MCF 10A (cell line): ENCODE results near the gene GNB1L. TPM values are rescaled to one million over a fixed set of nuclear protein-coding genes. Genes with fewer than 3 reads are reported as not detected.

Source experiments
- BruUV-seq: library from RNA; stranded (reverse); fragments of 400-500 nt; replicated peaks from 2 replicates; lab custom pipeline; 2021; lab: Mats Ljungman, UMichigan
- CTCF ChIA-PET: fragments of 300-600 bp; sonication (Branson Sonifier 250); formaldehyde crosslinking; extraction: SDS; loops from one replicate; lab custom pipeline; 2021; ENCODE audit warnings: antibody characterized with exemption, inconsistent platforms; lab: Yijun Ruan, JAX
- POLR2A ChIA-PET: fragments of 300-600, 350-650 bp; sonication (Branson Sonifier 250); formaldehyde crosslinking; extraction: SDS; loops from one replicate; lab custom pipeline; 2020; ENCODE audit warnings: antibody characterized with exemption, inconsistent platforms; lab: Yijun Ruan, JAX
- DNase-seq: peaks from one replicate; pipeline ENCODE4 v3.0.0-alpha.2; 2018; ENCODE audit not compliant: unreplicated experiment
- H3K27ac Mint-ChIP-seq: one replicate; pipeline ENCODE4 v1.8.0; 2022; ENCODE audit warnings: mild to moderate bottlenecking, low read depth, mixed read lengths; ENCODE audit not compliant: unreplicated experiment
- H3K27me3 Mint-ChIP-seq: one replicate; pipeline ENCODE4 v1.8.0; 2022; ENCODE audit warnings: mixed read lengths; ENCODE audit not compliant: insufficient read depth, unreplicated experiment
- H3K36me3 Mint-ChIP-seq: one replicate; pipeline ENCODE4 v1.8.0; 2022; ENCODE audit warnings: mild to moderate bottlenecking, moderate library complexity, mixed read lengths; ENCODE audit not compliant: insufficient read depth, unreplicated experiment
- H3K4me1 Mint-ChIP-seq: one replicate; pipeline ENCODE4 v1.8.0; 2022; ENCODE audit warnings: mixed read lengths; ENCODE audit not compliant: insufficient read depth, unreplicated experiment
- H3K4me3 Mint-ChIP-seq: one replicate; pipeline ENCODE4 v1.8.0; 2022; ENCODE audit warnings: mild to moderate bottlenecking, moderate library complexity, mixed read lengths; ENCODE audit not compliant: unreplicated experiment
- H3K9me3 Mint-ChIP-seq: one replicate; pipeline ENCODE4 v1.8.0; 2022; ENCODE audit warnings: mixed read lengths; ENCODE audit not compliant: unreplicated experiment
- intact Hi-C: fragments of 100-400 bp; cut with micrococcal nuclease; formaldehyde crosslinking; loops from 2 replicates; pipeline ENCODE4 v1.14.1; 2022
- total RNA-seq: library from RNA; stranded (reverse); gene quantifications from 2 replicates; pipeline ENCODE4 v1.2.3, GENCODE V29; 2022
- TF ChIP-seq, protein P1 (sequence below): fragments of 200-600 bp; IDR thresholded peaks from one replicate; pipeline ENCODE4 v1.8.0; 2022; ENCODE audit warnings: antibody characterized with exemption, mild to moderate bottlenecking; ENCODE audit not compliant: unreplicated experiment

The GNB1L gene
- total RNA-seq, 1 experiment from 2014 or later: 4.3 TPM

DNA sequence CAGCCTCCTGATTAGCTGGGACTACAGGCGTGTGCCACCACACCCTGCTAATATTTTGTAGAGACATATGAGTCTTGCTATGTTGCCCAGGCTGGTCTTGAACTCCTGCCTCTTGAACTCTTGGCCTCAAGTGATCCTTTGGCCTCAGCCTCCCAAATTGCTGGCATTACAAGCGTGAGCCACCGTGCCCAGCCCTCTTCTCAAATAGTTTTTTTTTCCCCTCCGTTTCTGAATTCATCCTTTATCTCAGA is 82.3 kb downstream of the GNB1L start:
- intact Hi-C loops: no loop called here

DNA sequence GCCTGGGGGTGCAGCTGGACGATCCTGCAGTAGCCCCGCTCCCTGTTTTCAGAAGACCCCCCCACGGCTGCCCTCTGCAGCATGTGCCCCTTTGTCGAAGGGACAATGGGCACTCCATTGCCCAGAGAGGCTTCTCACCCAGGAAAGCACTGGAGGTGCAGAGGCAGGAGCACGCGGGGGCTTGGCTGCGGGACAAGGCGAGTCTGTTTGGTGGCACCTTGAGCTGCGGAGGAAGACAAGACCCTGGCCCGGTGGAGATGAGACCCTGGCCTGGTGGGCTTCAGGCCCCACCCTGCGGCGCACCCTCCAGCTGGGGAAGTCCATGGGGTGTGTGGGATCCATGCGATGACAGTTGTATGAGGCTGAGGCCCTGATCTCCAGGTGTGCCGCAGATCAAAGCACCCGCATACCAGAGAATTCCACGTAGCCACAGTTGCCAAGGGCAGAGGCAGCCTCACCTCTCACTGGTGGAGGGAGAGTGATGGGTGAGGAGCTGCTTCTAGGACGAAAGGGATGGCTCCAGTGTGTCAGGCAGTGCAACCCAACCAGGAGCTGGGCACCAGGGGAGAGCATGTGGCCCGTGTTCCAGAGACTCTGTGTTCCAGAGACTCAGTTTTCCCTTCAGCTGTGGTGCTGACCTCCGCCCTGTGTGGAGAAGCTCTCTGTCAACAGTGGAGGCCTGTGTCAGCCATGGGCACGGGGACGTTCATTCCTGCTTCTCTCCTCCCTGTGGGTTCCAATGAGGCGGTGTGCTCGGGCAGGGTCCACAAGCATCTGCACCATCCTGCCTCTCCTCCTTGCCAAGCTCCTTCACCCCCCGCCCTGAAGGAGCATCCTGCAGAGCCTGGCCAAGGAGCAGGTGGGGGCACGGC is 84.1 kb downstream of the GNB1L start:
- ChIA-PET POLR2A (no interaction called here), CTCF (no interaction called here)
- peaks cover 23% of the 10 kb centered on the region for H3K27me3 Mint-ChIP-seq

More for the DNA sequence above, 82.3 kb downstream of the GNB1L start:
- no peak for DNase-seq
- no peak overlapping the region for H3K27ac Mint-ChIP-seq
- ChIA-PET POLR2A (interaction anchor here (0.6 kb wide), 1 partner anchor 120 kb away, joined by 3 read pairs; no protein-coding TSS in a partner anchor), CTCF (interaction anchor here (0.5 to 1.9 kb wide), 2 partner anchors 29 to 138 kb away, joined by 3 to 4 read pairs; no protein-coding TSS in a partner anchor)
- TF ChIP-seq, protein P1, sequence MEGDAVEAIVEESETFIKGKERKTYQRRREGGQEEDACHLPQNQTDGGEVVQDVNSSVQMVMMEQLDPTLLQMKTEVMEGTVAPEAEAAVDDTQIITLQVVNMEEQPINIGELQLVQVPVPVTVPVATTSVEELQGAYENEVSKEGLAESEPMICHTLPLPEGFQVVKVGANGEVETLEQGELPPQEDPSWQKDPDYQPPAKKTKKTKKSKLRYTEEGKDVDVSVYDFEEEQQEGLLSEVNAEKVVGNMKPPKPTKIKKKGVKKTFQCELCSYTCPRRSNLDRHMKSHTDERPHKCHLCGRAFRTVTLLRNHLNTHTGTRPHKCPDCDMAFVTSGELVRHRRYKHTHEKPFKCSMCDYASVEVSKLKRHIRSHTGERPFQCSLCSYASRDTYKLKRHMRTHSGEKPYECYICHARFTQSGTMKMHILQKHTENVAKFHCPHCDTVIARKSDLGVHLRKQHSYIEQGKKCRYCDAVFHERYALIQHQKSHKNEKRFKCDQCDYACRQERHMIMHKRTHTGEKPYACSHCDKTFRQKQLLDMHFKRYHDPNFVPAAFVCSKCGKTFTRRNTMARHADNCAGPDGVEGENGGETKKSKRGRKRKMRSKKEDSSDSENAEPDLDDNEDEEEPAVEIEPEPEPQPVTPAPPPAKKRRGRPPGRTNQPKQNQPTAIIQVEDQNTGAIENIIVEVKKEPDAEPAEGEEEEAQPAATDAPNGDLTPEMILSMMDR: no peak
- no peaks in the 10 kb centered on the region for H3K9me3 Mint-ChIP-seq
- peaks cover 23% of the 10 kb centered on the region for H3K27me3 Mint-ChIP-seq
- no TSS peak for BruUV-seq
- no peaks in the 10 kb centered on the region for H3K4me1 Mint-ChIP-seq
- H3K4me3 Mint-ChIP-seq: no peak overlapping the region
- H3K36me3 Mint-ChIP-seq: no peaks in the 10 kb centered on the region

DNA sequence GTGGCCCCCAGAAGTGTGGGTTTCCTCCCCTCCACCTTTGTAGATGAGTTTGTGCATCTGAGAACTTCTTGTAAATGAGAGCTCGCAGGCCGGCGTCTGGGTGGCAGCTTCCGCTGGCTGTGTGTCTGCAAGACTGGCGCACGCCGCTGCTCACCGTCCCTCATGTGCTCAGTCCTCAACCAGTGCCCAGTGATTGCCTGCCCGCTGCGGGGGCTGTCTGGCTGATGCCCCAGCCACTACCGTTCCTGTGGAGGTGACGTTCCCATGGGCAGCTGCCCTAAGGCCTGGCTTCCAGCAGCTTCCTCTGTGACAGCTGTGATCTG is 85.3 kb downstream of the GNB1L start:
- no peak overlapping the region for H3K27ac Mint-ChIP-seq

More for the DNA sequence above, 84.1 kb downstream of the GNB1L start:
- BruUV-seq: no TSS peak
- Mint-ChIP-seq H3K27ac (no peak overlapping the region), H3K9me3 (no peaks in the 10 kb centered on the region), H3K4me1 (no peaks in the 10 kb centered on the region), H3K36me3 (no peaks in the 10 kb centered on the region), H3K4me3 (no peak overlapping the region)
- DNase-seq: no peak
- intact Hi-C loops: no loop called here
- TF ChIP-seq, protein P1: no peak

More for the DNA sequence above, 85.3 kb downstream of the GNB1L start:
- H3K4me3 Mint-ChIP-seq: no peak overlapping the region
- TF ChIP-seq, protein P1: no peak
- no peak for DNase-seq
- intact Hi-C loops: no loop called here
- CTCF ChIA-PET: no interaction called here
- H3K27me3 Mint-ChIP-seq: peaks cover 17% of the 10 kb centered on the region
- no peaks in the 10 kb centered on the region for H3K36me3 Mint-ChIP-seq
- H3K9me3 Mint-ChIP-seq: no peaks in the 10 kb centered on the region
- H3K4me1 Mint-ChIP-seq: no peaks in the 10 kb centered on the region
- POLR2A ChIA-PET: no interaction called here
- no TSS peak for BruUV-seq
